Measurements from ENCODE around the gene RMC1.
"Not testable (repeated sequence)": the region's sequence is repeated elsewhere in the genome, so short reads cannot be mapped to it uniquely, and the experiment has no call there.

Gene RMC1

GRCh38 chr18:23536204-23536603, 32.9 kb downstream of the RMC1 start:
- no peak for DNase-seq

GRCh38 chr18:23537274-23537673, 34.0 kb downstream of the RMC1 start:
- DNase-seq, result no peak

- no peak for DNase-seq
Measured at GRCh38 chr18:23538001-23538400, 34.7 kb downstream of the RMC1 start.

- no peak for DNase-seq
Measured at GRCh38 chr18:23538870-23539269, 35.6 kb downstream of the RMC1 start.

- DNase-seq, result no peak
Measured at GRCh38 chr18:23539296-23539695, 36.0 kb downstream of the RMC1 start.

- DNase-seq, result no peak
Measured at GRCh38 chr18:23539911-23540525, 36.7 kb downstream of the RMC1 start.

- no peak for DNase-seq
Measured at GRCh38 chr18:23540867-23541266, 37.6 kb downstream of the RMC1 start.

- no peak for DNase-seq
Measured at GRCh38 chr18:23541349-23542093, 38.2 kb downstream of the RMC1 start.

- DNase-seq, result no peak
Measured at GRCh38 chr18:23542461-23542860, 39.1 kb downstream of the RMC1 start.

GRCh38 chr18:23545247-23545789, 42.0 kb downstream of the RMC1 start:
- DNase-seq, result no peak

GRCh38 chr18:23547306-23547705, 44.0 kb downstream of the RMC1 start:
- DNase-seq, result no peak

GRCh38 chr18:23547846-23548245, 44.5 kb downstream of the RMC1 start:
- no peak for DNase-seq

GRCh38 chr18:23548275-23548674, 45.0 kb downstream of the RMC1 start:
- no peak for DNase-seq

- DNase-seq, result no peak
Measured at GRCh38 chr18:23548719-23549118, 45.4 kb downstream of the RMC1 start.

GRCh38 chr18:23550898-23551297, 47.6 kb downstream of the RMC1 start:
- no peak for DNase-seq

GRCh38 chr18:23551978-23552377, 48.7 kb downstream of the RMC1 start:
- no peak for DNase-seq

GRCh38 chr18:23552505-23552904, 49.2 kb downstream of the RMC1 start:
- DNase-seq, result no peak

- DNase-seq, result no peak
Measured at GRCh38 chr18:23553887-23554286, 50.6 kb downstream of the RMC1 start.

- no peak for DNase-seq
Measured at GRCh38 chr18:23556145-23556780, 53.0 kb downstream of the RMC1 start.

- not testable (repeated sequence) for DNase-seq
Measured at GRCh38 chr18:23557511-23557910, 54.2 kb downstream of the RMC1 start.

GRCh38 chr18:23560186-23560585, 56.9 kb downstream of the RMC1 start:
- no peak for DNase-seq

GRCh38 chr18:23563377-23564043, 60.2 kb downstream of the RMC1 start:
- no peak for DNase-seq

GRCh38 chr18:23565916-23566547, 62.7 kb downstream of the RMC1 start:
- no peak for DNase-seq

Data from activated T-cell treated with anti-CD3 and anti-CD28 coated beads for 4 hours (primary cell).